Measurements from ENCODE around the gene HTT. TPM values are rescaled to one million over a fixed set of nuclear protein-coding genes. Genes with fewer than 3 reads are reported as not detected.

The HTT gene
- total RNA-seq, 1 experiment from 2014 or later, result 64.4 TPM

DNA sequence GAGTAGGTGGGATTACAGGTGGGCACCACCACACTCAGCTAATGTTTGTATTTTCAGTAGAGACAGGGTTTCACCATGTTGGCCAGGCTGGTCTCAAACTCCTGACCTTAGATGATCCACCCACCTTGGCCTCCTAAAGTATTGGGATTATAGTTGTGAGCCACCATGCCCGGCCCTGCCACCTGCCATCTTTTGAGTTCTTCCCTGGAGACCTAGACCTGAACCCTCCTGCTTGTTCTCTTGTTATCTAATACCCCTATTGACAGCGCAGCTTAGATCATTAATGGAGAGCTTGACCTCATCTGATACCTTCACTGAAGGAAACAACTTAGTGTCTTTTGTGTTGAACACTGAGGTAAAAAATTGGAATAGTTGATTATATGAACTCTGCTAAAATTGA lies 53.6 kb downstream of the HTT start:
- Histone ChIP-seq H3K79me1 (ENCODE audit: insufficient read depth, low read depth, low read length, poor library complexity, severe bottlenecking) (no peaks in the 10 kb centered on the region), H4K91ac (ENCODE audit: insufficient read length, low read depth, low read length) (no peak overlapping the region), H3T11ph (ENCODE audit: low read length) (no peak overlapping the region), H3K4me2 (ENCODE audit: insufficient read depth, insufficient read length, low read length) (no peak overlapping the region), H2AK5ac (ENCODE audit: insufficient read length, low read length) (no peak overlapping the region), H3K27me3 (ENCODE audit: insufficient read depth, low read length) (no peaks in the 10 kb centered on the region), H3K23me2 (ENCODE audit: insufficient read length, low read depth, low read length, poor library complexity, severe bottlenecking) (no peaks in the 10 kb centered on the region), H2BK5ac (ENCODE audit: insufficient read length, low read length) (no peak overlapping the region), H3K9me3 (ENCODE audit: control insufficient read depth, low read depth, low read length) (no peaks in the 10 kb centered on the region), H3K9ac (ENCODE audit: extremely low read depth, insufficient read length, low read length) (no peak overlapping the region), H3K23ac (ENCODE audit: insufficient read length, low read depth, low read length) (no peak overlapping the region), H2BK15ac (ENCODE audit: low read depth, low read length) (no peak overlapping the region), H2BK20ac (ENCODE audit: low read depth, low read length, poor library complexity, severe bottlenecking) (no peak overlapping the region), H3K56ac (ENCODE audit: insufficient read length, low read depth, low read length) (no peak overlapping the region), H4K5ac (ENCODE audit: insufficient read length, low read depth, low read length) (no peak overlapping the region), H3K14ac (ENCODE audit: insufficient read depth, low read length) (no peak overlapping the region), H2BK120ac (ENCODE audit: low read depth, low read length, poor library complexity, severe bottlenecking) (no peak overlapping the region), H3K4me1 (ENCODE audit: insufficient read depth, low read length) (no peaks in the 10 kb centered on the region), H3K27ac (ENCODE audit: insufficient read length, low read depth, low read length) (no peak overlapping the region), H3K79me2 (ENCODE audit: insufficient read depth, low read length) (no peaks in the 10 kb centered on the region), H4K8ac (replicated peaks; ENCODE audit: insufficient read length, low read depth, low read length) (no peak overlapping the region), H2BK12ac (ENCODE audit: insufficient read length, low read depth, low read length) (no peak overlapping the region), H2AFZ (ENCODE audit: low read length) (no peak overlapping the region), H4K20me1 (ENCODE audit: control insufficient read depth, insufficient read depth, insufficient read length) (no peaks in the 10 kb centered on the region), H3K4ac (ENCODE audit: low read depth, low read length) (no peak overlapping the region), H3K18ac (ENCODE audit: insufficient read length, low read depth, low read length) (no peak overlapping the region)
- TF ChIP-seq, protein P1, sequence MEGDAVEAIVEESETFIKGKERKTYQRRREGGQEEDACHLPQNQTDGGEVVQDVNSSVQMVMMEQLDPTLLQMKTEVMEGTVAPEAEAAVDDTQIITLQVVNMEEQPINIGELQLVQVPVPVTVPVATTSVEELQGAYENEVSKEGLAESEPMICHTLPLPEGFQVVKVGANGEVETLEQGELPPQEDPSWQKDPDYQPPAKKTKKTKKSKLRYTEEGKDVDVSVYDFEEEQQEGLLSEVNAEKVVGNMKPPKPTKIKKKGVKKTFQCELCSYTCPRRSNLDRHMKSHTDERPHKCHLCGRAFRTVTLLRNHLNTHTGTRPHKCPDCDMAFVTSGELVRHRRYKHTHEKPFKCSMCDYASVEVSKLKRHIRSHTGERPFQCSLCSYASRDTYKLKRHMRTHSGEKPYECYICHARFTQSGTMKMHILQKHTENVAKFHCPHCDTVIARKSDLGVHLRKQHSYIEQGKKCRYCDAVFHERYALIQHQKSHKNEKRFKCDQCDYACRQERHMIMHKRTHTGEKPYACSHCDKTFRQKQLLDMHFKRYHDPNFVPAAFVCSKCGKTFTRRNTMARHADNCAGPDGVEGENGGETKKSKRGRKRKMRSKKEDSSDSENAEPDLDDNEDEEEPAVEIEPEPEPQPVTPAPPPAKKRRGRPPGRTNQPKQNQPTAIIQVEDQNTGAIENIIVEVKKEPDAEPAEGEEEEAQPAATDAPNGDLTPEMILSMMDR (conservative IDR thresholded peaks at IDR 0.05), result no peak
- Mint-ChIP-seq H3K9me3 (no peaks in the 10 kb centered on the region), H3K27ac (no peak overlapping the region), H3K4me1 (no peaks in the 10 kb centered on the region), H3K4me3 (no peak overlapping the region), H3K36me3 (ENCODE audit: insufficient read depth in 1 of 3, low read depth in 3 of 3) (peaks cover 29 to 67% (median 65%) of the 10 kb centered on the region in 3 experiments; a peak in 6 of 7 replicates), H3K27me3 (ENCODE audit: low read depth) (no peaks in the 10 kb centered on the region; the same call in 1 of the 2 replicates)
- no peak for DNase-seq
- WGBS (ENCODE audit: extremely low coverage, insufficient read length, low lambda C conversion rate), result no CpG with 5 or more reads among the region's 2 CpGs
